Esophagus muscularis mucosa (tissue), 4 donors: ENCODE measurements around the gene OR51I2.

Experiments used
- CTCF ChIP-seq, 3 experiments: fragments of 200-600 bp in 2 of 3; fragments of 450-650 bp in 1 of 3; sonication (generic) in 2 of 3; IDR thresholded peaks; one replicate each; pipeline ENCODE4 v1.5.1; 2017 to 2019; ENCODE audit warnings: antibody characterized with exemption in 3 of 3, mild to moderate bottlenecking in 2 of 3, moderate library complexity in 1 of 3
- EP300 ChIP-seq: sonication (generic); formaldehyde crosslinking; IDR thresholded peaks from one replicate; pipeline ENCODE4 v1.6.1; 2017; ENCODE audit warnings: antibody characterized with exemption
- POLR2A ChIP-seq: fragments of 450-650 bp; IDR thresholded peaks from one replicate; pipeline ENCODE4 v1.6.1; 2017; ENCODE audit warnings: antibody characterized with exemption, moderate library complexity, mild to moderate bottlenecking, low read depth
- POLR2AphosphoS5 ChIP-seq, 2 donors: sonication (generic); formaldehyde crosslinking; IDR thresholded peaks; one replicate each; pipeline ENCODE4 v1.6.1; 2017; ENCODE audit warnings: antibody characterized with exemption in 2 of 2

GRCh38 chr11:5504403-5504921 lies 55.3 kb downstream of the OR51I2 start:
- TF ChIP-seq POLR2A (no peak), CTCF (IDR thresholded peaks at IDR 0.05) (no peak), POLR2AphosphoS5 (IDR thresholded peaks at IDR 0.05) (no peak), EP300 (no peak)
